Measurements from ENCODE around the gene EHD4. TPM values are rescaled to one million over a fixed set of nuclear protein-coding genes. Genes with fewer than 3 reads are reported as not detected.

EHD4 gene
- total and polyA plus RNA-seq, 9 donors, result 23.1 to 38.8 (median 30.2) TPM

DNA sequence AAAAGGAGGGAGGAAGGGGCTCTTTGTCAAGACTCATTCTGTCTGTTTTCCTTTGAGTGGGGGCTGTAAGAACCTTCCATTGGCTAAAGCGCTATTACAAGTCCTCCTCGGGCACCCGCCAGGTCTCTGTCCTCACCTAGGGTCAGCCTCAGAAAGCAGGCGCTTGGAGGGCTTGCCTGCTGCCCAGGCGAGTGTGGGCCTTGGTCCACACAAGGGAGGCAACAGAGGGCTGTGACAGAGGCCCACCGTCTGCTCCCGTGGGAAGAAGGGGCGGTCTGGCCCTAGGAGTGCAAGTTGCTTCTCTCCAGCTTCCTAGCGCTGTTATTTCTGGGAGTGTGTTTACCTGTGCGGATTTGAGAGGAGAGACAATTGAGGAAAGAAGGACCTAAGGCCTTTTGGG, 24.0 kb upstream of the EHD4 start:
- H3K27me3 ChIP-seq (ENCODE audit: control insufficient read depth, insufficient read depth, low read length), result peaks cover 7% of the 10 kb centered on the region
- no peaks in the 10 kb centered on the region for H3K9me3 ChIP-seq (replicated peaks; ENCODE audit: control insufficient read depth, low read depth, low read length)
- no peak overlapping the region for H3K4me3 ChIP-seq (ENCODE audit: low read length)
- 86% methylated on average over 5 of the region's 10 CpGs for WGBS (ENCODE audit: insufficient coverage)
- no peak overlapping the region for H3K27ac ChIP-seq (ENCODE audit: low read length)
- peaks cover 10% of the 10 kb centered on the region for H3K4me1 ChIP-seq (ENCODE audit: control insufficient read depth, insufficient read depth, low read length)
- H3K36me3 ChIP-seq (ENCODE audit: control insufficient read depth, insufficient read depth, low read length), result no peaks in the 10 kb centered on the region
- no peak for DNase-seq

DNA sequence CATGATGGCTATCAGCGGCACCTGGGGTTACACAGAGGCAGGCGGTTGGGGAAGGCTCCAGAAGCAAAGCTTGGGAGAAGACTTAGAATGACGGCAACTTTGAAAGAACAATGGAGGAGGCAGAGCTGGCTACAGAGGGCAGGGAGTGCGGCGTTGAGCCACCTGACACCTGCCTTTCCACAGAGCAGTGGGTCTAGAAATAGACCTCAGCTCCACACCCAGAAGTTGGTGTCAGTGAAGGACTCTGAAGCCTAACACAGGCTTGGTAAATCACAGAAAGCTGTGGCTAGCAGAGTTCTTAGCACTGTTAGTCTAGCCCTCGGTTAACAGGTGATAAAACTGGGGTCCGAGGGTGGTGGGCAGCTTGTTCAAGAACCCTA, 23.1 kb upstream of the EHD4 start:
- Histone ChIP-seq H3K4me1 (ENCODE audit: control insufficient read depth, insufficient read depth, low read length) (peaks cover 10% of the 10 kb centered on the region), H3K36me3 (ENCODE audit: control insufficient read depth, insufficient read depth, low read length) (no peaks in the 10 kb centered on the region), H3K27ac (ENCODE audit: low read length) (no peak overlapping the region), H3K9me3 (replicated peaks; ENCODE audit: control insufficient read depth, low read depth, low read length) (no peaks in the 10 kb centered on the region), H3K4me3 (ENCODE audit: low read length) (no peak overlapping the region), H3K27me3 (ENCODE audit: control insufficient read depth, insufficient read depth, low read length) (peaks cover 4% of the 10 kb centered on the region)
- no peak for DNase-seq
- 94% methylated on average over 7 of the region's 7 CpGs for WGBS (ENCODE audit: insufficient coverage)

DNA sequence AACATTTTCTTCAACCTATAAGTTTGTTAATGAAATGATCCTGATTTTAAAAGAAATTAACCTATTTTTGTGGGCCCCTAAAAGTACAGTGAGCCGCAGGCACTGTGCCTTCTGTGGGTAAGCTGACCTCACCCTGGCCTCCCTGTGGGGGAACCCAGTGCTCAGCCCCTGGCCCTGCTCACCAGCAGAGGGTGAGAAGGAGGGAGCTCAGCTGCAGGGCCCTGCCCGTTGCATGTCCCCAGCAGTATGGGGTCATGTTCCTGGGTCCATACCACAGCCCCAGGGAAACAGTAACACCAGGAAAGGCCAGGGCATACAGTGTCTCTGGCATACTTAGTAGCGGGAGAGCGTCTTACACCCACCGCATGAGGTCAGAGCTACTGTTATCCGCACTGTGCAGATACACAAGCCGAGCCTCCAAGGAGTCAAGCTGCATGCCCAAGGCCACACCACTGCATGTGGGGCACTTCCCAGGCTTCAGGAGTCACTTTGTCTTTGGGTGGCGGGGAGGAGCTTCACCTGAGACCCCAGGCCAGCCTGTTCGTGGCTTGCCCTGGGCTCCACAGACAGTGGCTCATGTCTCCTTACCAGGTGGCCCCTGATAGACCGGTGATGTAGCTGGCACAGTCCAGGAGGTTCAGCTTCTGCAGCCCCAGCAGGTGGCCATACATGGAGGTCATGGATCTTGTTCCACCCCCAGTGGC, 22.6 kb upstream of the EHD4 start:
- Histone ChIP-seq H3K36me3 (ENCODE audit: control insufficient read depth, insufficient read depth, low read length) (no peaks in the 10 kb centered on the region), H3K9me3 (replicated peaks; ENCODE audit: control insufficient read depth, low read depth, low read length) (no peaks in the 10 kb centered on the region), H3K4me1 (ENCODE audit: control insufficient read depth, insufficient read depth, low read length) (peaks cover 10% of the 10 kb centered on the region), H3K27ac (ENCODE audit: low read length) (no peak overlapping the region), H3K4me3 (ENCODE audit: low read length) (no peak overlapping the region), H3K27me3 (ENCODE audit: control insufficient read depth, insufficient read depth, low read length) (peaks cover 7% of the 10 kb centered on the region)
- 88% methylated on average over 8 of the region's 10 CpGs for WGBS (ENCODE audit: insufficient coverage)
- no peak for DNase-seq

DNA sequence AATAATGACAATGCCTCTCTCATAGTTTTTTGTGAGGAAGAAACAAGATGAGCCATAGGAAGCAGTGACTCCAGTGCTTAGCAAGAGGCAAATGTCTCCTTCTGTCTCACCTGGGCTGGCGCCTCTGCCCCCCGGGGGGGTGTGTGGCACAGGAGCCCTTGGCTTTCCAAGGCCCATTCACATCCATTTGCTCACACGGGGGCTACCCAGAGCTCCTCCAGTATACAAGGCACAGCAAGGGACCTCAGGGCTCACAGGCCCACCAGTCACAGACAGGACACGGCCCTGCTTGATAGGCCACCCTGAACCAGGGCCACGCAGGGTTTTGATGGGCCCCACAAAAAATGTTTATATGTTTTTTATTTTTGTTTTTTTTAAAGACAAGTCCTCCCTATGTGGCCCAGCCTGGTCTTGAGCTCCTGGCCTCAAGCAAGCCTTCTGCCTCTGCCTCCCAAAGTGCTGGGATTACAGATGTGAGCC, 21.9 kb upstream of the EHD4 start:
- DNase-seq, result no peak
- H3K27me3 ChIP-seq (ENCODE audit: control insufficient read depth, insufficient read depth, low read length), result peaks cover 3% of the 10 kb centered on the region
- peaks cover 12% of the 10 kb centered on the region for H3K4me1 ChIP-seq (ENCODE audit: control insufficient read depth, insufficient read depth, low read length)
- H3K36me3 ChIP-seq (ENCODE audit: control insufficient read depth, insufficient read depth, low read length), result no peaks in the 10 kb centered on the region
- 88% methylated on average over 2 of the region's 5 CpGs for WGBS (ENCODE audit: insufficient coverage)
- no peak overlapping the region for H3K27ac ChIP-seq (ENCODE audit: low read length)
- no peak overlapping the region for H3K4me3 ChIP-seq (ENCODE audit: low read length)
- no peaks in the 10 kb centered on the region for H3K9me3 ChIP-seq (replicated peaks; ENCODE audit: control insufficient read depth, low read depth, low read length)

DNA sequence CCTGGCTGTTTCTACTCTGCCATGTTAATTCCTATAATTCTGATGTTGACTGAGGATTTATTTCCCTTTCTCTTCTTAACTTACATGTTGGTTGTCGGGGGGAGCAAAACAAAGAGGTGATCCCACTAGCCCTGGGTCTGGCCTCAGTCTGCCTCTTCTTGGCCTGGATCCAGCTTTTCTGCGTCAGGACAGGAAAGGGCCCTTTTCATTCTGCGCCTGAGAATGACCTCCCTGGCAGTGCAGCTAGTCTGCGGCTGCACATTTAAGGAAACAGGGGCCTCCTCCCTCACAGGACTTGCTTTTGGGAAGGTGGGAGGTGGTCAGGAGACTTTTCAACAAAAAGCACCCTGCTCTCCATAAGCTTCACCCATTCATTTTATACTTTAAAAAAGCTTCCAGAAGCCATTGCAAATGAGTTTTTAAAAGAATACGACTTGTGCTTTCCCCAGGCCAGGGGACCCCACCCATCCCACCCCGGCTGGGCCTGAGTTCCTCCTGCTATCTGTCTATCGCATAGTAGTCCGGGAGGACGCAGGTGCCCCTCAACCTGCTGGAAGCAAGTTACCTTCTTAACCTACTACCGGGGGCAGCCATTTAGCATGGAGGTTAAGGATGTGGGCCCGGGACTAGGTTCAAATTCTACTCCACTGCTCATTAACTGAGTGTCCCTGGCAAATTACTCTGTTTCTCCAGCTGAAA, 21.3 kb upstream of the EHD4 start:
- Histone ChIP-seq H3K4me1 (ENCODE audit: control insufficient read depth, insufficient read depth, low read length) (peaks cover 14% of the 10 kb centered on the region), H3K27me3 (ENCODE audit: control insufficient read depth, insufficient read depth, low read length) (peaks cover 3% of the 10 kb centered on the region), H3K4me3 (ENCODE audit: low read length) (no peak overlapping the region), H3K36me3 (ENCODE audit: control insufficient read depth, insufficient read depth, low read length) (no peaks in the 10 kb centered on the region), H3K9me3 (replicated peaks; ENCODE audit: control insufficient read depth, low read depth, low read length) (no peaks in the 10 kb centered on the region), H3K27ac (ENCODE audit: low read length) (no peak overlapping the region)
- no peak for DNase-seq
- WGBS (ENCODE audit: insufficient coverage), result no CpG with 5 or more reads among the region's 11 CpGs

DNA sequence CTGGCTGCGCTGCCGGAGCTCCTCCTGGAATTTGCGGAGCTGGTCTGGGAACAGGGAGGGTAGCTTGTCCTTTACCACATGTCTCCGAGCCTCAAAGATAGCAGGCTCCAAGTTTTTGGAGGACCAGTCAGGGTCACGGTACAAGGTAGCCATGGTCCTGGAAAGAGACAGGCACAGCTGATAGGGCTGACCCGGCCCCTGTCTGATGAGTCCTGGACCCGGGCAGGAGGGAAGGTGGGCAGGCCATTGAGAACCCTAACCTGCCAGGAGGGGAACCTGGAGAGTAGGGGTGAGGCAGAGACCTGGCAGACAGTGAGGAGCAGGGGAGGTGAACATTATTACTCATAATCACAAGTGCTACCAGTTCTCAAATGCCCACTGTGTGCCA, 20.4 kb upstream of the EHD4 start:
- Histone ChIP-seq H3K4me3 (ENCODE audit: low read length) (no peak overlapping the region), H3K4me1 (ENCODE audit: control insufficient read depth, insufficient read depth, low read length) (peaks cover 14% of the 10 kb centered on the region), H3K27me3 (ENCODE audit: control insufficient read depth, insufficient read depth, low read length) (peaks cover 3% of the 10 kb centered on the region), H3K36me3 (ENCODE audit: control insufficient read depth, insufficient read depth, low read length) (no peaks in the 10 kb centered on the region), H3K27ac (ENCODE audit: low read length) (no peak overlapping the region), H3K9me3 (replicated peaks; ENCODE audit: control insufficient read depth, low read depth, low read length) (no peaks in the 10 kb centered on the region)
- DNase-seq, result no peak
- 82% methylated on average over 7 of the region's 7 CpGs for WGBS (ENCODE audit: insufficient coverage)

DNA sequence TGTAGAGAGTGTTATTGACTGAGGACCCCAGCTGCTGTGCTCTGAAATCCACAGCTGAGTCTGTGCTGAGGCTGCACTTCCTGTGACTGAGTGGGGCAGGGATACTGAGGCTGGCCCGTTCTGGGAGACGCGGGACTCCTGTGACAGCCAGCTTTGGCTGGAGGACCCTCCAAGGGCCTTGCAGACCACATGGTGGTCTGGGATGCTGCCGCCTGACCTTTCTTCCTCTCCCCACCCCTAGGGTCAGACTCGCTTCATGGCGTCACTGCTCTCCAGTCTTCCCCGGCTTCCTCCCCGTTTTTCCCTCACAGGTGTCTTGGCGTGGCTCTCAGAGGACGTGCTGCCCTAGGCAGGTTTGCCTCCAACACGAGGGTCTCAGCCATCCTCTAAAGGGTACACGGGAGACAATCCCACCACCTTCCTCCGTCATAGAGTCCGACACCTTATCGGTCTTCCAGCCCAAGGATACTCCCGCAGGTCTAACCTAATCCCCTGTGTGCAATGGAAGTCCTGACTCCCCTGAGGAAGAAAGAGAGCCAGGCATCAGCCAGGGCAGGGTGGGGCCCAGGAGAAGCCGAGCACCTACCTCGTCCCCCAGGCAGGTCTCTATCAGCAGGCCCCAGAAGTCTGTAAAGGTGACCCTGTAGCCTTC, 19.9 kb upstream of the EHD4 start:
- H3K9me3 ChIP-seq (replicated peaks; ENCODE audit: control insufficient read depth, low read depth, low read length), result no peaks in the 10 kb centered on the region
- H3K27ac ChIP-seq (ENCODE audit: low read length), result no peak overlapping the region
- H3K36me3 ChIP-seq (ENCODE audit: control insufficient read depth, insufficient read depth, low read length), result no peaks in the 10 kb centered on the region
- DNase-seq, result no peak
- 80% methylated on average over 15 of the region's 18 CpGs for WGBS (ENCODE audit: insufficient coverage)
- H3K27me3 ChIP-seq (ENCODE audit: control insufficient read depth, insufficient read depth, low read length), result peaks cover 3% of the 10 kb centered on the region
- H3K4me3 ChIP-seq (ENCODE audit: low read length), result no peak overlapping the region
- peaks cover 14% of the 10 kb centered on the region for H3K4me1 ChIP-seq (ENCODE audit: control insufficient read depth, insufficient read depth, low read length)

DNA sequence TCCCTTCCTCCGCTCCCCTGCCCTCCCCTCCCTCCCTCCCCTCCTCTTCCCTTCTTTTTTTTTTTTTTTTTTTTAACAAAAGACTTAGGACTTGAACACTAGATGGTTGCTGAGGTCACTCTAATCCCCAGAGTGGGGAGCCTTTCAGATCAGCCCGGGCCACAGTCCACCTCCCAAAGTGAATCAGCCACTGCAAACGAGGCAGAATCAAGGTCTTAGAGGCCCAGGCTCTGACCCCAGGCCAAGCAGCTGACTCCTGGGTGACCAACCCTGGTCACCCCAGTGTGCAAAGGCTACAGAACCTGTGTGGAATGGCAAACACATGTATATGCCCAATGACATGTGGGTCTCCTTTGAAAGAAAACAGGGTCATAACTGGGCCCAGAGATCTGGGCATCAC, 18.3 kb upstream of the EHD4 start:
- no peak overlapping the region for H3K4me3 ChIP-seq (ENCODE audit: low read length)
- no peaks in the 10 kb centered on the region for H3K36me3 ChIP-seq (ENCODE audit: control insufficient read depth, insufficient read depth, low read length)
- DNase-seq, result no peak
- no peaks in the 10 kb centered on the region for H3K9me3 ChIP-seq (replicated peaks; ENCODE audit: control insufficient read depth, low read depth, low read length)
- peaks cover 12% of the 10 kb centered on the region for H3K4me1 ChIP-seq (ENCODE audit: control insufficient read depth, insufficient read depth, low read length)
- H3K27ac ChIP-seq (ENCODE audit: low read length), result no peak overlapping the region
- WGBS (ENCODE audit: insufficient coverage), result 45% methylated on average over 2 of the region's 3 CpGs
- H3K27me3 ChIP-seq (ENCODE audit: control insufficient read depth, insufficient read depth, low read length), result peaks cover 3% of the 10 kb centered on the region

DNA sequence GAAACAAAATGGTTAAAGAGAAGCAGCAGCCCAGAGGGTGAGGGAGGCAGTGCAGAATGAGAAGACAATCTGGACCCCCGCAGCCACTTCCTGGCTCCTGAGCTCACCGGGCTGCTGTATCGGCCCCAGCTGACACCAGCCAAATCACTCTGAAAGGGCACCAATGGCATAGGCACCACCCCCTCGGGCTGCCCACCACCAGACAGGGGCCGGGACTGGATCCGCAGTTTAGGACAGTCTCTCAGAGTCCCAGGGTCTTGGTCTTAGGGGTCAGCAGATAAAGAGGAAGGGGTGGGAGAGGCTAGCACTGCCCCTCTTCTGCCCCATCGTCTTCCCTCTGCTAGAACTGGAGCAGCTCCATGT, 17.9 kb upstream of the EHD4 start:
- no peak overlapping the region for H3K27ac ChIP-seq (ENCODE audit: low read length)
- no peaks in the 10 kb centered on the region for H3K9me3 ChIP-seq (replicated peaks; ENCODE audit: control insufficient read depth, low read depth, low read length)
- peaks cover 3% of the 10 kb centered on the region for H3K27me3 ChIP-seq (ENCODE audit: control insufficient read depth, insufficient read depth, low read length)
- no peaks in the 10 kb centered on the region for H3K36me3 ChIP-seq (ENCODE audit: control insufficient read depth, insufficient read depth, low read length)
- WGBS (ENCODE audit: insufficient coverage), result 34% methylated on average over 5 of the region's 7 CpGs
- no peak overlapping the region for H3K4me3 ChIP-seq (ENCODE audit: low read length)
- H3K4me1 ChIP-seq (ENCODE audit: control insufficient read depth, insufficient read depth, low read length), result peaks cover 8% of the 10 kb centered on the region
- DNase-seq, result no peak

DNA sequence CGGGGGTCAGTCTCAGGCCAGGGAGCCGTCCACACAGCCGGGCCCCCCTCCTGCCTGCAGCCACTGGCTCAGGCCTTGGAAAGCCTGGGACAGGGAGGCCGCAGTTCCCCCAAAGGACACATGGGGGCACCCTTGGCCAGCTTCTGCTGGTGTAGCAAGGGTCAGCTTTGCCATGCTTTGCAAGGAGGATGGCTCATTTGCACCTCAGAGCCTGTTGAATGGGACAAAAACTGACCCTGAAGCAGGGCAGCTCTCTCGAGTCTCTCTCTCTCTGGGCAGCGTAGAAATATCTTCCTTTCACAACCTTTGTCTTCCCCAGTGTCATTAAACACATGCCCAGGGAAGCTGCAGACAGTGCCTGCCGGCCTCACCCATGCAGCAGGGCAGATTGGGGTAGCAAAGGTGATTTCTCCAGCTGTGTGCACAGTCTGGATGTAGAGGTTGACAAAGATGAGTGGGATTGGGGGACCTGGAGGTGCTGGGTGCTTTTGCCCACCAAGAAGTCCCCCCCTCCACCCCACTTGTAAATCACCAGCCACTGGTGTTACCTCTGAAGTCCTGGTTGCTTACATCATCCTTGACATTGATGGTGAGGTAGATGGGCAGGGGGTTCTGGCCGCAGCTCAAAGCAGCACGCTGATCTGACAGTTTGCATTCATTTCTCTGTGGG, 17.4 kb upstream of the EHD4 start:
- no peaks in the 10 kb centered on the region for H3K9me3 ChIP-seq (replicated peaks; ENCODE audit: control insufficient read depth, low read depth, low read length)
- H3K4me3 ChIP-seq (ENCODE audit: low read length), result no peak overlapping the region
- DNase-seq, result peak; percentile 82
- WGBS (ENCODE audit: insufficient coverage), result 17% methylated on average over 6 of the region's 9 CpGs
- H3K27ac ChIP-seq (ENCODE audit: low read length), result no peak overlapping the region
- peaks cover 4% of the 10 kb centered on the region for H3K4me1 ChIP-seq (ENCODE audit: control insufficient read depth, insufficient read depth, low read length)
- no peaks in the 10 kb centered on the region for H3K36me3 ChIP-seq (ENCODE audit: control insufficient read depth, insufficient read depth, low read length)
- peaks cover 3% of the 10 kb centered on the region for H3K27me3 ChIP-seq (ENCODE audit: control insufficient read depth, insufficient read depth, low read length)
